HEK293 (cell line): Measurements from ENCODE around the gene MRLN.
"Not testable (repeated sequence)": the region's sequence is repeated elsewhere in the genome, so short reads cannot be mapped to it uniquely, and the experiment has no call there.

ENCODE experiments used
- CTCF ChIA-PET: fragments of 350-600 bp; formaldehyde crosslinking; extraction: SDS; loops from one replicate; lab custom pipeline; 2021; ENCODE audit warnings: antibody characterized with exemption; lab: Yijun Ruan, JAX
- POLR2A ChIA-PET: fragments of 300-600 bp; formaldehyde crosslinking; extraction: SDS; loops from one replicate; lab custom pipeline; 2020; ENCODE audit warnings: antibody characterized with exemption, inconsistent platforms; lab: Yijun Ruan, JAX
- H3K27ac ChIP-seq: fragments of 200-500 bp; sonication (Bioruptor generic); 2 replicates; pipeline ENCODE4 v1.5.1; 2014; ENCODE audit warnings: low read depth, low read length, control low read depth, inconsistent platforms; ENCODE audit errors: extremely low read depth
- H3K36me3 ChIP-seq, 2 experiments: fragments of 200-500 bp in 1 of 2; sonication (Bioruptor generic) in 1 of 2; 1 replicate in 1 of 2; 2 replicates in 1 of 2; pipeline ENCODE4 v1.5.1; 2014 to 2017; ENCODE audit warnings: inconsistent platforms in 2 of 2, low read length in 2 of 2; ENCODE audit not compliant: control insufficient read depth in 2 of 2, insufficient read depth in 1 of 2
- H3K4me1 ChIP-seq: fragments of 200-500 bp; sonication (Bioruptor generic); 2 replicates; pipeline ENCODE4 v1.5.1; 2014; ENCODE audit warnings: mild to moderate bottlenecking, low read length, inconsistent platforms; ENCODE audit not compliant: control insufficient read depth, insufficient read depth
- H3K4me3 ChIP-seq: 2 replicates; pipeline ENCODE4 v1.5.1; 2011; ENCODE audit warnings: low read depth, mild to moderate bottlenecking, control low read depth, low read length, moderate library complexity
- H3K9me3 ChIP-seq: fragments of 200-500 bp; sonication (Bioruptor generic); 2 replicates; pipeline ENCODE4 v1.5.1; 2014; ENCODE audit warnings: low read depth, low read length, inconsistent platforms; ENCODE audit not compliant: control insufficient read depth, insufficient read depth
- GLI4 ChIP-seq: fragments of 450-650 bp; formaldehyde crosslinking; IDR thresholded peaks from 2 replicates; pipeline ENCODE4 v1.5.1; 2016; ENCODE audit warnings: missing biosample characterization, missing genetic modification characterization
- GLIS2 ChIP-seq: fragments of 450-650 bp; formaldehyde crosslinking; IDR thresholded peaks from 2 replicates; pipeline ENCODE4 v1.5.1; 2016; ENCODE audit warnings: missing biosample characterization, missing genetic modification characterization
- HOXC10 ChIP-seq: sonication (generic); formaldehyde crosslinking; IDR thresholded peaks from 2 replicates; pipeline ENCODE4 v1.8.1; 2023; ENCODE audit warnings: mild to moderate bottlenecking, missing genetic modification reagents
- RBAK ChIP-seq: fragments of 450-650 bp; formaldehyde crosslinking; IDR thresholded peaks from 2 replicates; pipeline ENCODE4 v1.5.1; 2016; ENCODE audit warnings: missing biosample characterization, missing genetic modification characterization
- ZNF133 ChIP-seq: fragments of 450-650 bp; formaldehyde crosslinking; IDR thresholded peaks from 2 replicates; pipeline ENCODE4 v1.5.1; 2016; ENCODE audit warnings: missing biosample characterization, missing genetic modification characterization
- ZNF155 ChIP-seq: fragments of 450-650 bp; formaldehyde crosslinking; IDR thresholded peaks from 2 replicates; pipeline ENCODE4 v1.5.1; 2016; ENCODE audit warnings: missing biosample characterization, missing genetic modification characterization
- ZNF324 ChIP-seq: fragments of 450-650 bp; formaldehyde crosslinking; IDR thresholded peaks from 2 replicates; pipeline ENCODE4 v1.5.1; 2016; ENCODE audit warnings: missing biosample characterization, missing genetic modification characterization
- ZNF366 ChIP-seq: fragments of 450-650 bp; formaldehyde crosslinking; conservative IDR thresholded peaks from 2 replicates; pipeline ENCODE4 v1.5.1; 2016; ENCODE audit warnings: missing biosample characterization, missing genetic modification characterization
- ZNF416 ChIP-seq: fragments of 450-650 bp; formaldehyde crosslinking; IDR thresholded peaks from 2 replicates; pipeline ENCODE4 v1.5.1; 2016; ENCODE audit warnings: missing biosample characterization, missing genetic modification characterization
- ZNF473 ChIP-seq: fragments of 450-650 bp; formaldehyde crosslinking; IDR thresholded peaks from 2 replicates; pipeline ENCODE4 v1.5.1; 2017; ENCODE audit warnings: missing biosample characterization, missing genetic modification characterization
- ZNF529 ChIP-seq: fragments of 450-650 bp; formaldehyde crosslinking; IDR thresholded peaks from 2 replicates; pipeline ENCODE4 v1.5.1; 2017; ENCODE audit warnings: missing genetic modification characterization, missing biosample characterization; ENCODE audit not compliant: insufficient replicate concordance
- ZNF549 ChIP-seq: fragments of 450-650 bp; IDR thresholded peaks from 2 replicates; pipeline ENCODE4 v1.5.1; 2018; ENCODE audit warnings: missing biosample characterization, missing genetic modification characterization, mild to moderate bottlenecking, inconsistent platforms, moderate library complexity
- ZNF747 ChIP-seq: fragments of 450-650 bp; formaldehyde crosslinking; IDR thresholded peaks from 2 replicates; pipeline ENCODE4 v1.5.1; 2016; ENCODE audit warnings: missing biosample characterization, missing genetic modification characterization
- ZNF777 ChIP-seq: fragments of 450-650 bp; formaldehyde crosslinking; IDR thresholded peaks from 2 replicates; pipeline ENCODE4 v1.5.1; 2017; ENCODE audit warnings: missing biosample characterization, missing genetic modification characterization, borderline replicate concordance
- ZNF837 ChIP-seq: fragments of 450-650 bp; formaldehyde crosslinking; IDR thresholded peaks from 2 replicates; pipeline ENCODE4 v1.5.1; 2016; ENCODE audit warnings: missing biosample characterization, missing genetic modification characterization
- TF ChIP-seq, protein P1 (sequence below): fragments of 450-650 bp; formaldehyde crosslinking; conservative IDR thresholded peaks from 2 replicates; pipeline ENCODE4 v1.5.1; 2016; ENCODE audit warnings: low read depth, missing biosample characterization, missing genetic modification characterization
- TF ChIP-seq, protein P2 (sequence below): fragments of 450-650 bp; formaldehyde crosslinking; IDR thresholded peaks from 2 replicates; pipeline ENCODE4 v1.5.1; 2016; ENCODE audit warnings: missing biosample characterization, missing genetic modification characterization, low read depth

The MRLN gene

DNA sequence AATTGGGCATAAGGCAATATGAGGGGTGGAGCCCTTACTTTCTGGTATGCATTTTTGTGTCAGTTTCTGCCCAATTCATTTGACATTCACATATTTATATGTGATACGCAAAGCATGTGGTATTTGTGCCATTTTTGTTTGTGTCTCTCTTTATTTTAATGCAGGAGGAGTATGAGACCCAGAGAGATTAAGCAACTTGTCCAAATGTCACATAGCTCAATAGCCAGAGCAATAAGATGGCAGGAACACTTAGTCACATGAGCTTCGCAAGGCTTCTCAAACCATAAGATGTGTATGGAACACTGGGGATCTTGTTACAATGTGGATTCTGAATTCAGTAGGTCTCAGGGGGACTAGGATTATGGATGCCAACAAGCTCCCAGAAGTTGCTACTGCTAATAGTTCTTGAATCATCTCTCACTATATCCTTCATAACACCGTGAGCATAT is 19.2 kb downstream of the MRLN start:
- no peak for TF ChIP-seq ZNF747
- no peak for TF ChIP-seq HOXC10 (CRISPR knock-in tag)
- no peak for TF ChIP-seq ZNF366 (tag by site-specific recombination)
- TF ChIP-seq ZNF549 (tag by site-specific recombination): no peak
- no peak for TF ChIP-seq ZNF155 (tag by site-specific recombination)
- no peak for TF ChIP-seq ZNF473 (tag by site-specific recombination)
- TF ChIP-seq ZNF133: no peak
- TF ChIP-seq GLIS2 (tag by site-specific recombination): no peak
- TF ChIP-seq, protein P1, sequence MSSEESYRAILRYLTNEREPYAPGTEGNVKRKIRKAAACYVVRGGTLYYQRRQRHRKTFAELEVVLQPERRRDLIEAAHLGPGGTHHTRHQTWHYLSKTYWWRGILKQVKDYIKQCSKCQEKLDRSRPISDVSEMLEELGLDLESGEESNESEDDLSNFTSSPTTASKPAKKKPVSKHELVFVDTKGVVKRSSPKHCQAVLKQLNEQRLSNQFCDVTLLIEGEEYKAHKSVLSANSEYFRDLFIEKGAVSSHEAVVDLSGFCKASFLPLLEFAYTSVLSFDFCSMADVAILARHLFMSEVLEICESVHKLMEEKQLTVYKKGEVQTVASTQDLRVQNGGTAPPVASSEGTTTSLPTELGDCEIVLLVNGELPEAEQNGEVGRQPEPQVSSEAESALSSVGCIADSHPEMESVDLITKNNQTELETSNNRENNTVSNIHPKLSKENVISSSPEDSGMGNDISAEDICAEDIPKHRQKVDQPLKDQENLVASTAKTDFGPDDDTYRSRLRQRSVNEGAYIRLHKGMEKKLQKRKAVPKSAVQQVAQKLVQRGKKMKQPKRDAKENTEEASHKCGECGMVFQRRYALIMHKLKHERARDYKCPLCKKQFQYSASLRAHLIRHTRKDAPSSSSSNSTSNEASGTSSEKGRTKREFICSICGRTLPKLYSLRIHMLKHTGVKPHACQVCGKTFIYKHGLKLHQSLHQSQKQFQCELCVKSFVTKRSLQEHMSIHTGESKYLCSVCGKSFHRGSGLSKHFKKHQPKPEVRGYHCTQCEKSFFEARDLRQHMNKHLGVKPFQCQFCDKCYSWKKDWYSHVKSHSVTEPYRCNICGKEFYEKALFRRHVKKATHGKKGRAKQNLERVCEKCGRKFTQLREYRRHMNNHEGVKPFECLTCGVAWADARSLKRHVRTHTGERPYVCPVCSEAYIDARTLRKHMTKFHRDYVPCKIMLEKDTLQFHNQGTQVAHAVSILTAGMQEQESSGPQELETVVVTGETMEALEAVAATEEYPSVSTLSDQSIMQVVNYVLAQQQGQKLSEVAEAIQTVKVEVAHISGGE (tag by site-specific recombination): no peak
- TF ChIP-seq ZNF777: no peak
- TF ChIP-seq ZNF837 (tag by site-specific recombination): no peak
- no peak for TF ChIP-seq ZNF529 (tag by site-specific recombination)
- no peak for TF ChIP-seq ZNF324
- no peak for TF ChIP-seq RBAK (tag by site-specific recombination)
- TF ChIP-seq ZNF416 (tag by site-specific recombination): no peak
- no peak for TF ChIP-seq GLI4 (tag by site-specific recombination)
- CTCF ChIA-PET: interaction anchor here (0.5 kb wide), 1 partner anchor 102 kb away, joined by 3 read pairs; no protein-coding TSS in a partner anchor
- POLR2A ChIA-PET: no interaction called here
- H3K36me3 ChIP-seq: no peaks in the 10 kb centered on the region
- H3K9me3 ChIP-seq: no peaks in the 10 kb centered on the region
- no peak overlapping the region for H3K4me3 ChIP-seq
- H3K27ac ChIP-seq: no peak overlapping the region
- no peaks in the 10 kb centered on the region for H3K4me1 ChIP-seq

DNA sequence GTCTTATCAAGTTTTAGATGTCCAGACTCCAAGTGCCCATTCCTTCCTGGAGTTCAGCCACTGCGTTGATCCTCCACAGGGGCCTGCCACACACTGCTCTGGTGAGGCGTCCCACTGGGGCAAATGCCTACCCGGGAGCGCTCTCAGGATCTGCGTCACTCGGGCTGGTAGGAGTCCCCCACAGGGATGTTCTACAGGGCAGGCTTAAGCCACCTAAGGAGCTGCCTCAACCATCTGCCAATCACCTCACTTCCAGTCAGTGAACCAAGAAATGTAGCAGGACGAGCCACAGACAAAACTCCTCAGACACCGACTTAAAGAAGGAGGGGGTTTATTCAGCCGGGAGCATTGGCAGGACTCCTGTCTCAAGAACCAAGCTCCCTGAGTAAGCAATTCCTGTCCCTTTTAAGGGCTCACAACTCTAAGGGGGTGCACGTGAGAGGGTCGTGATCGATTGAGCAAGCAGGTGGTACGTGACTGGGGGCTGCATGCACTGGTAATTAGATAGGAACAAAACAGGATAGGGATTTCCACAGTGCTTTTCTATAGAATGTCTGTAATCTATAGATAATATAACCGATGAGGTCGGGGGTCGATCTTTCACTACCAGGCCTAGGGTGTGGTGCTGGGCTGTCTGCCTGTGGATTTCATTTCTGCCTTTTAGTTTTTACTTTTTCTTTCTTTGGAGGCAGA is 19.8 kb downstream of the MRLN start:
- H3K9me3 ChIP-seq, POLR2A ChIA-PET, H3K4me3 ChIP-seq, H3K36me3 ChIP-seq, H3K27ac ChIP-seq, H3K4me1 ChIP-seq: not testable (repeated sequence)
- CTCF ChIA-PET: interaction anchor here (0.5 kb wide), 1 partner anchor 101 kb away, joined by 3 read pairs; no protein-coding TSS in a partner anchor

DNA sequence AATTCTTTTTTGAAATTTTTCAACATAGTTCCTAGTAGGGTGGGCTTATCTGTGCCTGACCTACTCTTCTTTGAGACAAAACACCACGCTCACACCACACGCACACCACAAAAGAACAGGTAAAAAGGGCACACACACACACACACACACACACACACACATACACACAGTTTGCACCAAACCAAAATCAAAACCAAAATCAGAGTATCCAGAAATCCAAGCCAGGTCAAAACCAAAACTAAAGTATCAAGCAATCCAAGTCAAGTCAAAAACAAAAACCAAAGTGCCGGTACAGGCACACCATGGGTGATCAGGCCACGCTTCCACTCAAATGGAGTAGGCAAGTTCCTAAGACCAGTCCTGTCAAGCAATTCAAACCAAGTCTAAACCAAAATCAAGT is 20.4 kb downstream of the MRLN start:
- H3K4me3 ChIP-seq, H3K27ac ChIP-seq, CTCF ChIA-PET, H3K4me1 ChIP-seq, H3K9me3 ChIP-seq, POLR2A ChIA-PET, H3K36me3 ChIP-seq: not testable (repeated sequence)

DNA sequence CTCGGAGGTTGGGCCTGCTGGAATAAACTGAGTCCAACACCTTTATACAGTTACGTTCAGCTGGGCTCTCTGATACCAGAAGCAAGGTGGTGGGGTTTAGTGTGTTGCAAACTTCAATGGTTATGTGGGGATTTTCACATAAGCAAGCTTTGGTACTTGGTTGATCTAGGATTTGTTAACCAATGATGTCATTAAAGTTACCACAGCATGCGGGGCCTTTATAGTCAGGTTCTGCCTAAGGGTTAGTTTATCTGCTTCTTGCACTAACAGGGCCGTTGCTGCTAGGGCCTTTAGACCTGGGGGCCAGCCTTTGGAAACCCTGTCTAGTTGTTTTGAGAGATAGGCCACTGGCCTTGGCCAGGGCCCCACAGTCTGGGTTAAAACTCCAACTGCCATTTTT is 24.1 kb downstream of the MRLN start:
- H3K9me3 ChIP-seq, H3K36me3 ChIP-seq, H3K4me3 ChIP-seq, CTCF ChIA-PET, POLR2A ChIA-PET, H3K27ac ChIP-seq, H3K4me1 ChIP-seq: not testable (repeated sequence)
- TF ChIP-seq, protein P2, sequence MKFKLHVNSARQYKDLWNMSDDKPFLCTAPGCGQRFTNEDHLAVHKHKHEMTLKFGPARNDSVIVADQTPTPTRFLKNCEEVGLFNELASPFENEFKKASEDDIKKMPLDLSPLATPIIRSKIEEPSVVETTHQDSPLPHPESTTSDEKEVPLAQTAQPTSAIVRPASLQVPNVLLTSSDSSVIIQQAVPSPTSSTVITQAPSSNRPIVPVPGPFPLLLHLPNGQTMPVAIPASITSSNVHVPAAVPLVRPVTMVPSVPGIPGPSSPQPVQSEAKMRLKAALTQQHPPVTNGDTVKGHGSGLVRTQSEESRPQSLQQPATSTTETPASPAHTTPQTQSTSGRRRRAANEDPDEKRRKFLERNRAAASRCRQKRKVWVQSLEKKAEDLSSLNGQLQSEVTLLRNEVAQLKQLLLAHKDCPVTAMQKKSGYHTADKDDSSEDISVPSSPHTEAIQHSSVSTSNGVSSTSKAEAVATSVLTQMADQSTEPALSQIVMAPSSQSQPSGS (tag by site-specific recombination): peak; percentile 65; the same call in 1 of the 2 replicates
